ENCODE results near the gene PLET1.
"Not testable (repeated sequence)": the region's sequence is repeated elsewhere in the genome, so short reads cannot be mapped to it uniquely, and the experiment has no call there.

PLET1 gene

GRCh38 chr11:112200252-112200651 lies 60.4 kb downstream of the PLET1 start:
- no peak for DNase-seq

- not testable (repeated sequence) for DNase-seq
Measured at GRCh38 chr11:112199101-112199500, 61.6 kb downstream of the PLET1 start.
